ENCODE results near the gene PHYH. TPM values are rescaled to one million over a fixed set of nuclear protein-coding genes. Genes with fewer than 3 reads are reported as not detected.

The PHYH gene
- total and polyA plus RNA-seq, 2 donors (not counting 1 experiment from before 2014, with no cell fraction given) = 21.8 to 31.5 TPM

GRCh38 chr10:13262433-13262832, 37.4 kb downstream of the PHYH start:
- Histone ChIP-seq H3K9me3 (ENCODE audit: control insufficient read depth, insufficient read depth, low read depth, low read length) (no peaks in the 10 kb centered on the region), H4K20me1 (ENCODE audit: control insufficient read depth, extremely low read depth, insufficient read depth, low read length) (no peaks in the 10 kb centered on the region), H2AFZ (ENCODE audit: low read length) (no peak overlapping the region), H3K27me3 (ENCODE audit: control insufficient read depth, insufficient read depth, low read length) (no peaks in the 10 kb centered on the region), H3K27ac (ENCODE audit: insufficient read depth, low read length) (no peak overlapping the region), H3K4me3 (replicated peaks in 1 of 4; ENCODE audit: control extremely low read depth in 1 of 4, insufficient read depth in 1 of 4, low read depth in 3 of 4, low read length in 4 of 4) (no peak overlapping the region), H3K79me2 (ENCODE audit: control insufficient read depth, insufficient read depth, low read length) (no peaks in the 10 kb centered on the region), H3K9ac (ENCODE audit: insufficient read depth, low read length) (no peak overlapping the region), H3K4me2 (ENCODE audit: extremely low read depth, insufficient read depth, low read length) (no peak overlapping the region), H3K4me1 (ENCODE audit: control insufficient read depth, extremely low read depth, insufficient read depth, low read length) (no peaks in the 10 kb centered on the region), H3K36me3 (ENCODE audit: control insufficient read depth, insufficient read depth, low read length) (no peaks in the 10 kb centered on the region)
- no peak for DNase-seq (ENCODE audit: low read depth in 2 of 2)
- TF ChIP-seq EZH2 (IDR thresholded peaks at IDR 0.05; ENCODE audit: low read length, missing control alignments) (no peak), CTCF (conservative IDR thresholded peaks at IDR 0.05 in 1 of 2, IDR thresholded peaks at IDR 0.05 in 1 of 2; ENCODE audit: low read depth in 1 of 2, low read length in 2 of 2) (no peak)

- DNase-seq (ENCODE audit: low read depth in 2 of 2) = no peak
- no peaks in the 10 kb centered on the region for H3K9me3 ChIP-seq (ENCODE audit: control insufficient read depth, insufficient read depth, low read depth, low read length)
- H3K79me2 ChIP-seq (ENCODE audit: control insufficient read depth, insufficient read depth, low read length) = no peaks in the 10 kb centered on the region
- H3K4me3 ChIP-seq (replicated peaks in 1 of 4; ENCODE audit: control extremely low read depth in 1 of 4, insufficient read depth in 1 of 4, low read depth in 3 of 4, low read length in 4 of 4) = no peak overlapping the region
- no peak overlapping the region for H2AFZ ChIP-seq (ENCODE audit: low read length)
- no peaks in the 10 kb centered on the region for H3K27me3 ChIP-seq (ENCODE audit: control insufficient read depth, insufficient read depth, low read length)
- no peaks in the 10 kb centered on the region for H3K36me3 ChIP-seq (ENCODE audit: control insufficient read depth, insufficient read depth, low read length)
- H3K4me1 ChIP-seq (ENCODE audit: control insufficient read depth, extremely low read depth, insufficient read depth, low read length) = no peaks in the 10 kb centered on the region
- no peak overlapping the region for H3K9ac ChIP-seq (ENCODE audit: insufficient read depth, low read length)
- H3K27ac ChIP-seq (ENCODE audit: insufficient read depth, low read length) = no peak overlapping the region
- H4K20me1 ChIP-seq (ENCODE audit: control insufficient read depth, extremely low read depth, insufficient read depth, low read length) = no peaks in the 10 kb centered on the region
- no peak overlapping the region for H3K4me2 ChIP-seq (ENCODE audit: extremely low read depth, insufficient read depth, low read length)
- TF ChIP-seq CTCF (conservative IDR thresholded peaks at IDR 0.05 in 1 of 2, IDR thresholded peaks at IDR 0.05 in 1 of 2; ENCODE audit: low read depth in 1 of 2, low read length in 2 of 2) (no peak), EZH2 (IDR thresholded peaks at IDR 0.05; ENCODE audit: low read length, missing control alignments) (no peak)
Measured at GRCh38 chr10:13257621-13258140, 42.2 kb downstream of the PHYH start.

GRCh38 chr10:13256627-13257026, 43.2 kb downstream of the PHYH start:
- no peaks in the 10 kb centered on the region for H3K4me1 ChIP-seq (ENCODE audit: control insufficient read depth, extremely low read depth, insufficient read depth, low read length)
- no peaks in the 10 kb centered on the region for H3K9me3 ChIP-seq (ENCODE audit: control insufficient read depth, insufficient read depth, low read depth, low read length)
- no peak overlapping the region for H2AFZ ChIP-seq (ENCODE audit: low read length)
- H3K27ac ChIP-seq (ENCODE audit: insufficient read depth, low read length) = no peak overlapping the region
- H3K79me2 ChIP-seq (ENCODE audit: control insufficient read depth, insufficient read depth, low read length) = no peaks in the 10 kb centered on the region
- H3K4me3 ChIP-seq (replicated peaks in 1 of 4; ENCODE audit: control extremely low read depth in 1 of 4, insufficient read depth in 1 of 4, low read depth in 3 of 4, low read length in 4 of 4) = no peak overlapping the region
- no peak for TF ChIP-seq CTCF (conservative IDR thresholded peaks at IDR 0.05 in 1 of 2, IDR thresholded peaks at IDR 0.05 in 1 of 2; ENCODE audit: low read depth in 1 of 2, low read length in 2 of 2)
- TF ChIP-seq EZH2 (IDR thresholded peaks at IDR 0.05; ENCODE audit: low read length, missing control alignments) = no peak
- H3K36me3 ChIP-seq (ENCODE audit: control insufficient read depth, insufficient read depth, low read length) = no peaks in the 10 kb centered on the region
- DNase-seq (ENCODE audit: low read depth in 2 of 2) = no peak
- no peak overlapping the region for H3K4me2 ChIP-seq (ENCODE audit: extremely low read depth, insufficient read depth, low read length)
- no peaks in the 10 kb centered on the region for H3K27me3 ChIP-seq (ENCODE audit: control insufficient read depth, insufficient read depth, low read length)
- no peak overlapping the region for H3K9ac ChIP-seq (ENCODE audit: insufficient read depth, low read length)
- no peaks in the 10 kb centered on the region for H4K20me1 ChIP-seq (ENCODE audit: control insufficient read depth, extremely low read depth, insufficient read depth, low read length)
